ENCODE results near the gene ROBO4. TPM values are rescaled to one million over a fixed set of nuclear protein-coding genes. Genes with fewer than 3 reads are reported as not detected.

The ROBO4 gene
- total RNA-seq, 1 donor from 2014 or later: 1.9 TPM

- TF ChIP-seq, protein P1, sequence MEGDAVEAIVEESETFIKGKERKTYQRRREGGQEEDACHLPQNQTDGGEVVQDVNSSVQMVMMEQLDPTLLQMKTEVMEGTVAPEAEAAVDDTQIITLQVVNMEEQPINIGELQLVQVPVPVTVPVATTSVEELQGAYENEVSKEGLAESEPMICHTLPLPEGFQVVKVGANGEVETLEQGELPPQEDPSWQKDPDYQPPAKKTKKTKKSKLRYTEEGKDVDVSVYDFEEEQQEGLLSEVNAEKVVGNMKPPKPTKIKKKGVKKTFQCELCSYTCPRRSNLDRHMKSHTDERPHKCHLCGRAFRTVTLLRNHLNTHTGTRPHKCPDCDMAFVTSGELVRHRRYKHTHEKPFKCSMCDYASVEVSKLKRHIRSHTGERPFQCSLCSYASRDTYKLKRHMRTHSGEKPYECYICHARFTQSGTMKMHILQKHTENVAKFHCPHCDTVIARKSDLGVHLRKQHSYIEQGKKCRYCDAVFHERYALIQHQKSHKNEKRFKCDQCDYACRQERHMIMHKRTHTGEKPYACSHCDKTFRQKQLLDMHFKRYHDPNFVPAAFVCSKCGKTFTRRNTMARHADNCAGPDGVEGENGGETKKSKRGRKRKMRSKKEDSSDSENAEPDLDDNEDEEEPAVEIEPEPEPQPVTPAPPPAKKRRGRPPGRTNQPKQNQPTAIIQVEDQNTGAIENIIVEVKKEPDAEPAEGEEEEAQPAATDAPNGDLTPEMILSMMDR (conservative IDR thresholded peaks at IDR 0.05; ENCODE audit: low read depth, low read length): no peak
These were observed 55.4 kb downstream of the ROBO4 start for GRCh38 chr11:124842305-124842704.

DNA sequence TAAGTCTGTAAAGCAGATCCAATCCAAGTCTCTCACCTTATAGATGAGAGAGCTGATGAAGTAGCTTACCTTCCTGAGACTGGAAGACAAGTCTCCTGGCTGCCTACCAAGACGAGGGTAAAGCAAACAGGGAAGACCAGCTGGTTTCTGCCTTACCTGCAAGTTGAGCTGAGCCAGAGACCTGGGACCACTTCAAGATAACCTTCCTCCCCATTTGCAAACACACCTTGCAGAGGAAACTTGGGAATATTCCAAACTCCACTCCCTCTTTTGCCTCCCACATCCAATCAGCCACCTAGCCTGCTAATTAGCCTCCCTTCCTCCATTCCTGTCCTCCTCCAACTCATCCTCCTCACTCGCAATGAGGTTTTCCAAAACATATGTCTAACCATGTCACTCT, 55.8 kb downstream of the ROBO4 start:
- H3K4me3 ChIP-seq (ENCODE audit: low read depth, low read length): no peak overlapping the region
- DNase-seq (ENCODE audit: low read depth): no peak
- TF ChIP-seq, protein P1 (conservative IDR thresholded peaks at IDR 0.05; ENCODE audit: low read depth, low read length): no peak

More at GRCh38 chr11:124842305-124842704, 55.4 kb downstream of the ROBO4 start:
- H3K4me3 ChIP-seq (ENCODE audit: low read depth, low read length): no peak overlapping the region
- DNase-seq (ENCODE audit: low read depth): no peak

DNA sequence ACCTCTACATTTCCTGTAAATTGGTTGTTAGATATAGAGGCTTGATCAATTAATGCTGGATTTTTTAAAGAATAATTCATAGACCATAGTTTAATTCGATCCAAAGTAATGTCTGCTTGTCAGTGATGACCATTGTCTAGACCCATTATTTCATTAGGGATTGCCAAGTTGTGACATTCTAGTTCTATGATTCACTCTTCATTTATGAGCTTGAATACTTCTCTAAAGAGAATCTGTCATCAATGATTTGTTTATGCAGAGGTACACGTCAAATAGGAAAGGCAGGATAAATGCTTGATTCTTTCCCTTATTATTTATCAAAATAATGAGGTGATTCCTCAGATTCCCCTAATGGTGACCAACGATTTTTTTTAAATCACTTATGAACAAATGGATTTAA, 56.5 kb downstream of the ROBO4 start:
- H3K4me3 ChIP-seq (ENCODE audit: low read depth, low read length): no peak overlapping the region
- TF ChIP-seq, protein P1 (conservative IDR thresholded peaks at IDR 0.05; ENCODE audit: low read depth, low read length): no peak
- no peak for DNase-seq (ENCODE audit: low read depth)

DNA sequence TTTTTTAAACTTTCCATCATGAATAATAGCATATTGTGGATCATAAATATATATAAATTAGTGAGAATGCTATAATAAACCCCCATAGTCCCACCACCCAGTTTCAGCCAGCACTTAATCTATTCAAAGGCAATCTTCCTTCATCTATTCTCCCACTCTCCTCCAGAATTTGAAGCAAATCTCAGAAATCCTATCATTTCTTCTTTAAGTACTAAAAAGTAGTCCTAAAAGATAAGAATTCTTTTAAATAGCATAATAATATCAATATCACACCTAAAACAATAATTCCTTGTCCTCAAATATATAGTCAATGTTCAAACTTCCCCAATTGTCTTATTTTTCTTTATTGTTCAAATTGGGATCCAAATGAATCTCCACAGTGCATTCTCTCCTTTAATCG, 57.0 kb downstream of the ROBO4 start:
- DNase-seq (ENCODE audit: low read depth): no peak
- no peak overlapping the region for H3K4me3 ChIP-seq (ENCODE audit: low read depth, low read length)
- TF ChIP-seq, protein P1 (conservative IDR thresholded peaks at IDR 0.05; ENCODE audit: low read depth, low read length): no peak

- no peak for DNase-seq (ENCODE audit: low read depth)
- peak overlapping the region; percentile 3 for H3K4me3 ChIP-seq (ENCODE audit: low read depth, low read length)
- TF ChIP-seq, protein P1 (conservative IDR thresholded peaks at IDR 0.05; ENCODE audit: low read depth, low read length): no peak
These were observed 57.6 kb downstream of the ROBO4 start for GRCh38 chr11:124839972-124840621.

DNA sequence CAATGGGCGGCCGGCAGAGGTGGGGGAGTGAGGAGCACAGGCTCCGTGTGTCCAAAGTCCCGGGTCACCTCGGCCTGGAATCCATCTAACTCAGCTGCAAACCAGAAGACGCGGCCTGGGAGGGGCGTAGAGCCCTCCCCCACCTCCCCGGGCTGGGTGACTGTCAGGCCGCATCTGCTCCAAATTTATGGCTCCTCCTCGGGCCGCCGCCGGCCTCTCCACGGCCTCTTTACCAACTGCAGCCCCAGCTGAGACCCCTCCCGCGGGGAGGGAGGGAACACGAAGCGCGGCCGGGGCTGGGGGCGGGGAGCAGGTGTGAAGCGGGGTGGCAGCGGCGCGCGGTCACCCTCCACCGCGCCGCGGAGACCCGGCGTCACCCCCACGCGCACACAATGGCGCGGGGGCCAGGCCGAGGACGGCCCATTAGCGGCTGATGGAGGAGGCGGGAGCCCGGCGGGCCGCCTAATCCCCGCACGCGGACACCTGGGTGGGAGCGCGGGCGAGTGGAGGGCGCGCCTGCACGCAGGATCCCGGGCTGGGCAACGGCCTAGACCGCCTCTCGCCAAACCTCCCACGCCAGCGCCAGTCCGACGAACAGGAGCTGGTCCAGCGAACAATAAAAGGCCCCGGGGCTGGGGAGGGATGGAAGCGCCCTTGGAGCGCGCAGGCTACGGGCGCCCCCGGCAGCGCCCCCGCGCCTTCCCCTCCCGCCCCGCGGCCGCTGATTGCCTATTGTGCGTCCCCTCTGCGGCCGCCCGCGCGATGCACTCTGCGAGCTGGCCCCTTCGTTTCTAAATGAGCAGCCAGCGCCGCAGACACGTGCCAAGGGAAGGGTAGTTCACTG, 58.3 kb downstream of the ROBO4 start:
- TF ChIP-seq, protein P1 (conservative IDR thresholded peaks at IDR 0.05; ENCODE audit: low read depth, low read length): no peak
- peak overlapping the region; percentile 38 for H3K4me3 ChIP-seq (ENCODE audit: low read depth, low read length)
- no peak for DNase-seq (ENCODE audit: low read depth)
